Breast epithelium (tissue), 4 donors: ENCODE measurements around the gene WNT4. TPM values are rescaled to one million over a fixed set of nuclear protein-coding genes. Genes with fewer than 3 reads are reported as not detected.

Experiments used
- DNase-seq, 2 donors: peaks; one replicate each; pipeline ENCODE4 v3.0.0-alpha.2; 2019; ENCODE audit warnings: low spot score in 2 of 2
- H3K27ac ChIP-seq, 2 donors: fragments of 200-600 bp; sonication (generic) in 1 of 2; one replicate each; pipeline ENCODE4 v1.5.1; 2016 to 2019; ENCODE audit warnings: mild to moderate bottlenecking in 1 of 2
- H3K27me3 ChIP-seq, 2 donors: fragments of 200-600 bp; sonication (generic) in 1 of 2; one replicate each; pipeline versions ENCODE4 v1.5.1 to v1.6.0; 2017 to 2019; ENCODE audit warnings: control low read depth in 1 of 2, mild to moderate bottlenecking in 1 of 2
- H3K36me3 ChIP-seq: fragments of 200-600 bp; one replicate; pipeline ENCODE4 v1.5.1; 2019
- H3K4me1 ChIP-seq, 2 donors: fragments of 200-600 bp; sonication (generic); one replicate each; pipeline ENCODE4 v1.5.1; 2016 to 2019; ENCODE audit warnings: control low read depth in 1 of 2
- H3K4me3 ChIP-seq, 3 donors: fragments of 200-600 bp; sonication (generic); 1 replicate in 2 of 3; 2 replicates in 1 of 3; pipeline ENCODE4 v1.5.1; 2016 to 2019; ENCODE audit warnings: mild to moderate bottlenecking in 3 of 3, moderate library complexity in 2 of 3
- H3K9me3 ChIP-seq, 2 donors: fragments of 200-600 bp; sonication (generic) in 1 of 2; one replicate each; pipeline ENCODE4 v1.5.1; 2016 to 2019; ENCODE audit warnings: control low read depth in 1 of 2
- POLR2A ChIP-seq: fragments of 450-650 bp; IDR thresholded peaks from one replicate; pipeline ENCODE4 v1.6.1; 2016; ENCODE audit warnings: antibody characterized with exemption, mild to moderate bottlenecking, moderate library complexity
- POLR2AphosphoS5 ChIP-seq, 3 donors: sonication (generic); formaldehyde crosslinking; IDR thresholded peaks; one replicate each; pipeline ENCODE4 v1.6.1; 2017; ENCODE audit warnings: antibody characterized with exemption in 3 of 3
- intact Hi-C: fragments of 100-400 bp; cut with DNase I; formaldehyde crosslinking; loops from one replicate; pipeline ENCODE4 v1.15.1; 2023; ENCODE audit warnings: low total_unique reads
- total RNA-seq, 3 donors: library from RNA; depleted of rRNA; stranded (reverse); fragments of >200 nt; gene quantifications; one replicate each; pipeline ENCODE4 v1.1.0, GENCODE V29; 2016
- TF ChIP-seq, protein P1 (sequence below), 3 donors: fragments of 450-650 bp; IDR thresholded peaks; one replicate each; pipeline ENCODE4 v1.5.1; 2016 to 2017; ENCODE audit warnings: antibody characterized with exemption in 3 of 3, mild to moderate bottlenecking in 3 of 3, moderate library complexity in 3 of 3

Gene WNT4
- total RNA-seq, 3 donors from 2014 or later, result 1.6 to 3.1 TPM; not detected in 1

DNA sequence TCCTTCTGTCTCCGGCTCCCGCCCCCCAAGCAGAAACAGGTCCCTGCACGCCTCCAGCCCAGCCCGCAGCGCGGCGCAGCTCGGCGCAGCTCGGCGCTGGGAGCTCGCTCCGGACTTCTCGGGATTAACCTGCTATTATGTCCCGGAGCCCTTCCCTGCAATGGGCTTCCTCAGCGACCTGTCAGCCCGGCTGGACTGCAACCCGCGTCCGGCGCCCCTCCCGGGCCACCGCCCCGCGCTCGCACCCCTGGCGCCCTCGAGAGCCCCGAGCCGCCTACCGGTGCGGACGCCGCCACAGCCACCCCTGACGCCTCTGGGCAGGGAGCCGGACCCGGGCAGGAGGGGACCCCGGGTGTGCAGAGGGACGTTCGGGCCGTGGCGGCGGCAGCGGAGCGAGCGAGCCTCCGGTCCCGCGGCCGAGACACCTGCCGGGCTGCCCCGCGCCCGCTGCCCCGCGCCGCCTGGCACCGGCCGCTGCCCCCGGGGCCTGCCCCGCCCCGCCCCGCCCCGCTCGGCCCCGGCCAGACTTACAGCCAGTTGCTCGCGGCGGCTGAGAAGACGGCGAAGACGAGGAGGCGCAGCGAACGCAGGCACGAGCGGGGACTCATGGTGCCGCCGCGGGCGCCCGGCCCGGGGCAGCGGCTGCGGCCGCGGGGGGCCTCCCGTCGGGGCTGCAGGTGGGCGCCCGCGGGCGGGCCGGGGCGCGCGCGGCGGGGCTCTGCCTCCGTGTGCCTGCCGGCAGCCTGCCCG is 407 bp downstream of the WNT4 start:
- peak overlapping the region; percentile 19 to 36 for H3K27ac ChIP-seq
- peak overlapping the region; percentile 34 to 80 (median 60) for H3K4me3 ChIP-seq
- H3K9me3 ChIP-seq, result no peaks in the 10 kb centered on the region
- intact Hi-C loops, result no loop called here
- peaks cover 0 to 14% of the 10 kb centered on the region in 2 donors for H3K4me1 ChIP-seq
- no peaks in the 10 kb centered on the region for H3K36me3 ChIP-seq
- DNase-seq, result no peak
- no peaks in the 10 kb centered on the region for H3K27me3 ChIP-seq
- TF ChIP-seq POLR2AphosphoS5 (IDR thresholded peaks at IDR 0.05) (no peak), POLR2A (no peak)
- TF ChIP-seq, protein P1, sequence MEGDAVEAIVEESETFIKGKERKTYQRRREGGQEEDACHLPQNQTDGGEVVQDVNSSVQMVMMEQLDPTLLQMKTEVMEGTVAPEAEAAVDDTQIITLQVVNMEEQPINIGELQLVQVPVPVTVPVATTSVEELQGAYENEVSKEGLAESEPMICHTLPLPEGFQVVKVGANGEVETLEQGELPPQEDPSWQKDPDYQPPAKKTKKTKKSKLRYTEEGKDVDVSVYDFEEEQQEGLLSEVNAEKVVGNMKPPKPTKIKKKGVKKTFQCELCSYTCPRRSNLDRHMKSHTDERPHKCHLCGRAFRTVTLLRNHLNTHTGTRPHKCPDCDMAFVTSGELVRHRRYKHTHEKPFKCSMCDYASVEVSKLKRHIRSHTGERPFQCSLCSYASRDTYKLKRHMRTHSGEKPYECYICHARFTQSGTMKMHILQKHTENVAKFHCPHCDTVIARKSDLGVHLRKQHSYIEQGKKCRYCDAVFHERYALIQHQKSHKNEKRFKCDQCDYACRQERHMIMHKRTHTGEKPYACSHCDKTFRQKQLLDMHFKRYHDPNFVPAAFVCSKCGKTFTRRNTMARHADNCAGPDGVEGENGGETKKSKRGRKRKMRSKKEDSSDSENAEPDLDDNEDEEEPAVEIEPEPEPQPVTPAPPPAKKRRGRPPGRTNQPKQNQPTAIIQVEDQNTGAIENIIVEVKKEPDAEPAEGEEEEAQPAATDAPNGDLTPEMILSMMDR (IDR thresholded peaks at IDR 0.05), result no peak

DNA sequence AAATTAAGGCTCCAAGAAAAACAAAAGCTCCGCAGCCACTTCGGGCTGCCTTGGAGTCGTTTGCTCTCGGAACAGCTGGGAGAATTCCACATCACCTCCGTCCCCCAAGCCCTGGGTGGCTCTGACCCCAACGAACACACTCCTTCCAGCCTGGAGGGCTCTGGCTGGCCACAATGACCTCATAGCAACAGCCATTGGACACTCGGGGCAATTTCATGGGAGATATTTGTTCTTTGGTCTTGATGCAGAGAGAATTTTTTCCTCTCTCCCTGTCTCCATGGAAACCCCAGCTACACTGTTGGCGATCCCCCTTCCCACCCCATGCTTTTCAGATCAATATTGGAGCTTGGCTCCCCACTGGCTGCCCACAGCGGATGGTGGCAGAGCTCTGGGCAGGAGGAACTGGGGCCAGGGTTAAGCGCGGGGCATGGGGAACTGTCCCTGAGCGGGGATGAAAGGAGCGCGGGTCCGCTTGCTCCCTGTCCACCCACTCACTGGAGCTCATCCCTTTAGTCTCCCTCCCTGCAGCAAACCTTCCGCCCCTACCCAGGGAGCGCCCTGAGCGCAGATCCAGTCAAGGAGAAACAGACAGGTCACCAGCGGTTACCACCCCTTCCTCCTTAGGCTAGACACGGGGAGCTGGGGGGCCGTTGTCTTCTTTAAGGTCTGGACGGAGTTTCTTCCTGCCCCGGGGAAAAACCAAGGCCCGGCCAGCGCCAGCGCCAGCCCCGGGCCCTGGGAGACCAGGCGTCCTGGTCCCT is 1.2 kb downstream of the WNT4 start:
- intact Hi-C loops, result no loop called here
- DNase-seq, result no peak
- TF ChIP-seq, protein P1 (IDR thresholded peaks at IDR 0.05), result no peak
- TF ChIP-seq POLR2AphosphoS5 (IDR thresholded peaks at IDR 0.05), result no peak
- no peak for TF ChIP-seq POLR2A
- Histone ChIP-seq H3K27ac (peak overlapping the region in 1 of 2 donors; percentile 36), H3K4me3 (peak overlapping the region; percentile 34 to 80 (median 60)), H3K9me3 (no peaks in the 10 kb centered on the region), H3K4me1 (peaks cover 0 to 14% of the 10 kb centered on the region in 2 donors), H3K36me3 (no peaks in the 10 kb centered on the region), H3K27me3 (no peaks in the 10 kb centered on the region)

DNA sequence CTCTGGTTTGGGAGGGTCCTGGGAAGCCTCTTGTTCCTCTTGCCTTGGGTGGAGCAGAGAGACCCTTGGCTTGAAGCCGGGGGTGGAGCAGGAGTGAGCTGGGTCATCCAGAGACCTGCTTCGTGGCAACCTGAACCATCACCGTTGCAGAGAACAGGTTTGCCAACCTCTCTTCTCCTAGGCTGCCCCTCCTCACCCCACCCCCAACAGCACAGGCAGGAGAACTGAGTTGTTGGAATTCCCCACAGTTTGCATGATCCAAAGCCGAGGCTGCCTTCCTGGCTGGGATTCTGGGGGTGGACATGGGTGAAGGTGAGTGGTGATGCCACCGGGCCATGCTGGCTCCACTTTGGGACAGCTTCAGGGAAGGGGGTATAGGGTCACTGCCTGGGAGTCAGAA is 2.2 kb downstream of the WNT4 start:
- Histone ChIP-seq H3K4me1 (peaks cover 0 to 14% of the 10 kb centered on the region in 2 donors), H3K27me3 (no peaks in the 10 kb centered on the region), H3K9me3 (no peaks in the 10 kb centered on the region), H3K36me3 (no peaks in the 10 kb centered on the region), H3K4me3 (no peak overlapping the region), H3K27ac (no peak overlapping the region)
- intact Hi-C loops, result no loop called here
- no peak for DNase-seq
- TF ChIP-seq, protein P1 (IDR thresholded peaks at IDR 0.05), result no peak
- TF ChIP-seq POLR2A (no peak), POLR2AphosphoS5 (IDR thresholded peaks at IDR 0.05) (no peak)

DNA sequence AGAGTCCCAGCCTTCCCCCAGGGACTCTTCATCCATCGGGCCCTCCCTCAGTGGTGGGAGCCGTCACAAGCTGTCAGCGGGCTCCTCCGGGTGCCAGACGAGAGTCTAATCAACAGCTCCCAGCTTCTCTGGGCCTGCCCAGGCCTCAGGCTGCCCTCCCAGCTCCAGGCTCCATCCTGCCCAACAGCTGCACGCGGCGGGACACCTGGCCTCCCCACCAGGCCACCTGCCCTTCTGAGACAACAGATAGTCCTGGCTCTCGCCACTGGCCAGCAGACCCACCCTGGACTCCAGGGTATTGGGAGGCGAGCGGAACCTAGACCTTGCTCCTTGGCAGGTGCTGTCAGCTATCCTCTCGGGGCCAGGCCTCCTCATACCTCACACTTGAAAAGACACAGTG is 3.1 kb downstream of the WNT4 start:
- H3K27me3 ChIP-seq, result no peaks in the 10 kb centered on the region

DNA sequence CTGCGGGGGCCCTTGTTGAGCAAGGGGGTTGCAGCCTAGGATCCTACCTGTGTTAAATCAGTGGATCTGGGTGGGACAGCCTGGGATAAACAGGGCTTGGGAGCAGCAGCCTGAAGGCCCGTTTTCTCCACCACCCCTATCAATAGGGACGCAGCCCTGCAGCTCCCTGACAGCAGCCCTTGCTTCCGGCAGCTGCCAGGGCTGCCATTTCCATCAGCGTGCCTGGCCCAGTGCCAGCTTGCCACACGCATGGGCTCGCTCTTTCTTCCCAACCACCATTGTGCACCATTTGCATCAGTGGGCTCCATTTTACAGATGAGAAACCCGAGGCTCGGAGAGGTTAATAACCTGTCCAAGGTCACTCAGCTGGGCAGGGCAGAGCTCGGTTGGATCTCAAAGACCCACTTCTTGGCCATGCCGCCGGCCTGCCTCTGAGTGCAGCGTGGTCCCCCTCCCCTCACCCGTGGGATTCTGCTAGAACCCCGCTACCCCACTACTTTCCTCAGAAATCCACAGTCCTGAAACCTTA is 3.8 kb downstream of the WNT4 start:
- no peaks in the 10 kb centered on the region for H3K27me3 ChIP-seq
- peaks cover 0 to 14% of the 10 kb centered on the region in 2 donors for H3K4me1 ChIP-seq
- intact Hi-C loops, result no loop called here
- no peaks in the 10 kb centered on the region for H3K36me3 ChIP-seq
- H3K27ac ChIP-seq, result peak overlapping the region in 1 of 2 donors; percentile 4
- no peak for DNase-seq
- H3K9me3 ChIP-seq, result no peaks in the 10 kb centered on the region
- H3K4me3 ChIP-seq, result no peak overlapping the region
- TF ChIP-seq POLR2AphosphoS5 (IDR thresholded peaks at IDR 0.05) (no peak), POLR2A (no peak)
- TF ChIP-seq, protein P1 (IDR thresholded peaks at IDR 0.05), result no peak

More for the DNA sequence above, 3.1 kb downstream of the WNT4 start:
- no peak for DNase-seq
- H3K36me3 ChIP-seq, result no peaks in the 10 kb centered on the region
- no peak overlapping the region for H3K4me3 ChIP-seq
- peaks cover 0 to 14% of the 10 kb centered on the region in 2 donors for H3K4me1 ChIP-seq
- no peak for TF ChIP-seq POLR2A
- no peak overlapping the region for H3K27ac ChIP-seq
- H3K9me3 ChIP-seq, result no peaks in the 10 kb centered on the region
- intact Hi-C loops, result no loop called here
